HG03175 (cell line): ENCODE results near the gene ABCF1.

Experiments
- ATAC-seq: cut with Tn5 transposase; IDR thresholded peaks from one replicate; pipeline ENCODE4 v1.9.1; 2021; ENCODE audit warnings: mild to moderate bottlenecking, moderate library complexity; ENCODE audit not compliant: unreplicated experiment

The ABCF1 gene

DNA sequence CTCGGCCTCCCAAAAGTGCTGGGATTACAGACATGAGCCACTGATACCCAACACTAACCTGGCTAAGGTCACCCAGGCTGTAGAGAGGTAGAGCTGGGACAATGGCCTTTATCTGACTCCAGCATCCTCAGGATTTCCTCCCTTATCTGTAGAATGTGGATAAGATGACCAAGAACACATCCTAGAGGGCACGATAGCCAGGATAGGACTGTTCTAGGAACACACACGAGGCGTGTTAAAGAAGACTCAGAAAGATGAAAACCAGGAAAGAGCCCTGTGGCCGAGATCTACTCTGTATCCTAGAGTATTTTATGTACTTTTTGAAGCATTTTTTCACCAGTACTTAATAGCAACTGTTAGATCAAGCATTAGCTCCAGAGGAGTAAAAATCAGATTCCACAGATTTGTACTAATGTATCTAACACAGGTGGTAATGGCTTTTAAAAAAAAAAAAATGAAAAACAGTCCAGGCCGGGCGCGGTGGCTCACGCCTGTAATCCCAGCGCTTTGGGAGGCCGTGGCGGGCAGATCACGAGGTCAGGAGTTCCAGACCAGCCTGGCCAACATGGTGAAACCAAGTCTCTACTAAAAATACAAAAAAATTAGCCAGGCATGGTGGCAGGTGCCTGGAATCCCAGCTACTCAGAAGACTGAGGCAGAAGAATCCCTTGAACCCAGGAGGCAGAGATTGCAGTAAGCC, 28.5 kb downstream of the ABCF1 start:
- ATAC-seq, result no peak

GRCh38 chr6:30600451-30600961, 29.3 kb downstream of the ABCF1 start:
- no peak for ATAC-seq

DNA sequence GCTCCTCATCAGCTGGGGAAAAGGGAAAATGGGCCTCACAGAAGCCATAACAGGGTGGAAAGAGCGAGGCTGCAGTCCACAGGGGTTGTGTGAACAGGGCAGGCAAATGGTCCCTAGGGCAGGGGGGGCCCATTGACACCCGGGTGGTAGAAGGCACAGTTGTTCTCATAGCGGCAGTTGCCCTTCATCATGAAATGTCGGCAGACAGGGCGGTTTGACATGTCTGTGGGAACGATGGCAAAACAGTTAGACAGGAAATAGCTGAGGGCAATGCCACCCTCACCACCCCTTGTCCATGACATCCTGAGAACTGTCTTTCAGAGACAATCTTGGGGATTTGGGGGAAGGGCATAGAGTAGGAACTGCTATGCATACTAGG, 30.2 kb downstream of the ABCF1 start:
- ATAC-seq, result no peak

- no peak for ATAC-seq
These were observed 30.8 kb downstream of the ABCF1 start for GRCh38 chr6:30601815-30602641.

- no peak for ATAC-seq
These were observed 32.7 kb downstream of the ABCF1 start for GRCh38 chr6:30603961-30604360.

- no peak for ATAC-seq
These were observed 38.8 kb downstream of the ABCF1 start for GRCh38 chr6:30610065-30610464.

GRCh38 chr6:30611150-30611855, 40.1 kb downstream of the ABCF1 start:
- ATAC-seq, result no peak

DNA sequence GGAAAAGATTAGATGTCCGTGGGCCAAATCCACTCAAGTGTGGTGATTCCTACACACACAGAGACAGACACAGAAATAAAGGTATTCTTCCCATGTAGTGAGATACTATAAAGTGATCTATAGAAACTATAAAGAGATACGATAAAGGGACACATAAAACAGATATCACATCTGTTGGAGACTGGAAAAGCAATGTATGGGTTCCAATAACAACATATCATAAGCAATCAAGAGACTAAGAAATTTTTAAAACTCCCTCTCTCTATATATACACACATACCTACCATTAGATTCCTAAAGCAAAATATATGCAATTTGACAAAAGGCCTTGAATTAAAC, 40.6 kb downstream of the ABCF1 start:
- no peak for ATAC-seq

- no peak for ATAC-seq
These were observed 41.0 kb downstream of the ABCF1 start for GRCh38 chr6:30612213-30612612.

DNA sequence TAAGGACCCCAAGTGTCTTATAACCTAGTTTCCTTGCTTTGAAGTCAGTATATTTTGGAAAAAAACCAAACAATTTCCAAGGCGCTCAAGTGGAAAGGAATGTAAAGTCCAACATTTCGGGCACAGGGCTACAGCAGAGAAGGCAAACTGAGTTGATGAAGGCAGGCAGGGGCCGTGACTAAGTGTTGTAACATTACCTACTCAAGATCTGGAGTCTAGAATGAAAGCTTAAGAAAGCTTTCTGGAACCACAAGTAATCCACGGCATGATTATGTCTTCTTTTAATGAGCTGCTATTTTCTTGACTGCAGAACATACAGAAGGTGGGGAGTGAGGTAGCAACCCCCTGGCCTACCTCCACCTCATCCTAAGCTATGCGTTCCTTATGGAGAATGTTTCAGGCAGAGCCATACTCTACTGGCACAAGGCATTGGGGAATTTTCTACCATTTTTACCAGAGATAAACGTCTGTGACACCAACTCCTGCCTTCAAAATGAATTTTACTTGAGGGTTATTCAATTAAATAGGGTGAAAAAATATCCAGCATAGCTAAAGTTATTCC, 41.5 kb downstream of the ABCF1 start:
- no peak for ATAC-seq

DNA sequence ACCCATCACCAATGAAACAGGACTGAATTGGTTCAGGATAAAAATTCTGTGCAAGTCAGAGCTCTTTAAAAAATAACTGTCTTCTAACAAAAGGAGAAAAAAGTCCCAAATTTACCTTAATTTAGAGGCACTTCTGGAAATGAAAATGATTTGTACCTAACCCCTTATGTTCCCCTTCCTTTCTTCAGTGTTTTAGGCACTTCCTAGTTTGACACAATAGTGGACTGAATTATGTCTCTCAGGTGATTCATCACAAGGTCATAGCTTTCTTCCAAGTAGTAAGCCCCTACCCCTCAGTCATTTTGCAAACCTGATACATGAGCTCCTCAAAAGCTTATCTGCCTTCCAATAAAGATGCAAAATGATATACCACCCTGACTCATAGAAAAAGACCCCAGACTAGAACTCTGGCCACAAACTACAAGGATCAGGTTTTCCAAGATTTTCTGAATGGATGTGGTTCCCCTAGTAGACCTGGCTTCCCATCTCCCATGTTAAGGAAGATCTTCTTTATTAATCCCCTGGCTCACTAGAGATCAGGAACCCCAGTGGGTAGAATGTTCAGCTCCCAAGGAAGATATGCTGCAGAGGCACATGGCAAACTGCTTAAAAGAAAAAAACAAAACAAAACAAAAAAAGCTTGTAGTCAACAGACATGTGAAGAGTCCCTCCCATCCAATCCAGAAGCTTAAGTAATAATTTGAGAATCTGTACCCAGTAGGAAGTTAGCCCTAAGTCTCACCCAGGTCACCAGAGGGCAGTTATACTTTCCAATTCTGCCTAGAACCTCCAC, 42.2 kb downstream of the ABCF1 start:
- ATAC-seq, result no peak

DNA sequence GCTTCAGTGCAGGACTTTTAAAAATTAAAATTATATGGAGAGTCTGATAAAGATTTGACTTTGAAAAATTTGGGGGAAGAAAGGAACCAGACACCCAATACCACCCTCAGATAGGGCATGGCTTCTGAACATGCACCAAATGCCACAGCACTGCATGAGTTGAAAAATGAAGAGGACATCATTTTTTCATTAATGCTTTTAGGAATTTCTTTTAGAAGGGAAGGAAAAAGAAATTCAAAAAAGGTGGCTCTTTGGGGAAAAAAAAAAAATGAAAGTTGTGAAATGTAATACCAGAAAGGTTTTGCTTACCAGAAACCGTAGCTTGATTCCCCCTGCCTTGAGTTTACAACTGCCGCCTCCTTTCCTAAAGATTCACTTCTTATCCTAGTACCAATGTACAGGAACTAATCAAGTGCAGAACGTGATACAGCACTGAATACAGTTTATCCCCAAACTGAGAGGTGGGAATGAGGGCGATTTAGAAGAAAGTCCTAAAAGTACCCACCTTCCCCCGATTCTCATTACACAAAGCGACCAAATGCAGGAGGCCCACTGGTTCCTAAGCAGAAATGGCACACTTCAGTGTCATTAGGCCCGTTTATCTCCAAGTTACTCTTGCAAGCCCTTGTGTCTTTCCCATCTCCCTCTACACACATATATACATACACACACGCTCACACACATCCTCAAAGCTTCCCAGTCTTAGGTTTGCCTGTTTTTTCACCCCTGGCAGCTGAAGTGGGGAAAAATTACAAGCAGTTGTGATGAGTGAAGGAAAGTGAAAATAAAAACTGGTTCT, 43.0 kb downstream of the ABCF1 start:
- ATAC-seq, result no peak

DNA sequence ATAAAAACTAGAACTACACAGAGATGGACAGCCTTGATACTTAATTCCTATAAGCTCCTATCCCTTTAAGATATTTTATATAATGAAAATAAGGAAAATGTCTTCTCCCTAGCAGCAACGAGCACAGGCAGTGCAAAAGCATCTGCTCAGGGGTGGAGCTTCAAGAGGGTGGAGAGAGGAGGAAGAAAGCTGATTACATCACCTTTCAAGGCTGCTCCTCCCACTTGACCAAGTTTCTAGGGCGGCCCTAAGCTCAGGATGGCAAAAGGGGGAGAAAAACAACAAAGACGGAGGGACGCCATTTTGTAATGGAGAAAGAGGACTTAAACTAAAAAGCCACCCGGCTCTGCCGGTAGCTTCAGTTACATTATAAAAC, 43.6 kb downstream of the ABCF1 start:
- peak; percentile 46 for ATAC-seq

DNA sequence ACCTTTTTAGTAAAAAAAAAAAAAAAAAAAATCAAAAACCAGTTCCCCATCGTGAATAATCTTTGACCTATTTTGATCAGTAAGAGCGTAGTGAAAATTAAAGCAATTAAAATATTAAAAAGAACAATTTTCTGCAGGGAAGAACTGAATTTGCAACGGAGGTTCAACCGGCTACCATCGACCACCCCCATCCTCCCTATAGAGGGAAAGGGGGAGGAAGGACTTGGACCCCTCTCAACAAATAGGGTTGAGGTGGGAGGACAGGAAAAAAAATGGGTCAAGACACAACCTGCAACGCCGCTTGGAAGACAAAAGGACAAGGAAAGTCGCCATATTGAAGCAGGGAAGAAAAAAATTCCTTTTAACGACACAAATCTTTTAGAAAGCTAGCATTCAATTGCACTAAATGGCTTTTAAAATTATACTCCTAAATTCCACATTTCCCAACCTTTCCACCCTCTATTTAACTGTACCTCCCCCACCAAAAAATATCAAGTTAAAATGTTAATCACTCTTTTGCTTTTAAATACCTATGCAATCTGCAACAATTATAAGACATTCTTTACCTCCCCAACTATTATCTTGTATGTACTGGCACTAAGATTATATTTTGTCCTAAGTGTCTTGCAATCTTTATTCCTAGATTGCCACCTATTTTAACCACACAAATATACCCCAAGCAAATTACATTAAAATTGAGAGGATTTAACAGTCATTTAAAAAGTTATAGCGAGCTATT, 44.1 kb downstream of the ABCF1 start:
- ATAC-seq, result no peak

DNA sequence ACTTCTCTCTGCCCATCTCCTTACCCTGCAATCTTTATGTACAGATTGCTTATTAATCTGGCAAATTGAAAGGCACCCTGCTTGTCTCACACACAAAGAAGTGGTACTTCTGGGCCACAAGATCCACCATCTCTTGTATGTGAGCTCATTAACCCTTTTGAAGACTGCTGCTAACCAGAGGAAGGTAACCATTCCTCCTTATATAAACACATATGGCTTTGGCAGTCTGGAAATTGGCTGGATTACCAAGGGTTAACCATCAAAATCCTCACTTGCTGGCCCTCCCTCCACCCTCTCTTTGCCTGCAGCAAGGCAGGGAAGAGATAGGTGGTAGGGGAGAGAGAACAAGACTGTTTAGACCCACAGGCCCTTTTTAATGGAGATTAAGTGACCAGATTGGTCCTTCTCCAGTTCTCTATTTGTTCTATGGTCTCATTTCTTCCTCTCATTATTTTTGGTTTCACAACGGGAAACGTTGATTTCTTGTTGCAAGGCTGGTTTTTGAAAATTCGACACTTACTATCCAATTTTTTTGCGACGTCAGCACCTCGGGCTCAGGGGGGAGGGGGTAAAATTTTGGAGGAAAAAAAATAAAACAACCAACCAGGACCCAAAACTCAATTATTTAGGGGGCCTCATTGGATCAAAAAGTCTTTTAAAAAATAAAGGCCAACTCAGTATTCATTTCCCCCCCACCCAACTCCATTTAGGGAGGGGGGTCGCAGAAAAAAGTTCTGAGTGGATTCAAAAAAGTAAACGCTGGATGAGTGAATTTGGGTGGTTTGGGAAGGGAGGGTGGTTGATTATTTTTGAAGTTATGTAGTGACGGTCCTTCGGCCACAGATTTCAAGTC, 44.9 kb downstream of the ABCF1 start:
- no peak for ATAC-seq

DNA sequence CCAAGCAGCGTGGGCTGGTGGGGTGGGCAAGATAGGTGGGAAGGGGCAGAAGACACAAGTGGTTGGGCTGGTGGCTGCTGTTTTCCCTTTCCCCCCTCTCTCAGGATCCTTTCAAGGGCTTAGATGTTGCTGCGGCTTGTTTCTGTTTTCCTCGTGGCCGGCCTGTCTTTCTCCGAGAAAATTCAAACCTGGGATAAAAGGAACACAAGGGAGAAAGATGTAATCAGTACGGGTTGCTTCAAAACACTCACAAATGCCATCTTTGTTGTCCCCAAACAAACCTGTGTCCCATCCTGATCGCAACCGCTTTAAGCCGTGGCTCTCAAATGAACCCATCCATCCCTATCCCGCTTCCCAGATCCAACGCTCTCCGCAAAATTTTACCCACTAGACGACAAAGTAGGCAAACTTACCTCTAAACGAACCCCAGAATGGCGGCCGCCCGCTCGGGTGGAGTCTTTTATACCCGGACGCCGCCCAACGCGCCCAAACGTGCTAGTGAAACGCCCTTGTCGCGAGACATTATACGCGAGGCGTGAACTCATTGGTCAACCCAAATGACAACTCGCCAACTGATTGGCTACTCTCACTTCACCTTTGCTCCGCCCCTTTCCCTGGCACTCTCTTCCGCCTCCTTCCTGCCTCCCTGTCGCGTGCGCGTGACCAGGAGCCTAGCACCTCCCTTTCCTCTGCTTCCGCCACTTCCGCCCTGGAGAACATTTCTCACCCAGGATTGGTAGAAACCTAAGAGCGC, 45.7 kb downstream of the ABCF1 start, which contains the start of gene PPP1R10:
TSS of gene PPP1R10 (minus strand) at position 433 of the 754 bp plus-strand sequence. CDS start 7,299 bp downstream, outside the sequence.
- ATAC-seq, result peak; percentile 78

DNA sequence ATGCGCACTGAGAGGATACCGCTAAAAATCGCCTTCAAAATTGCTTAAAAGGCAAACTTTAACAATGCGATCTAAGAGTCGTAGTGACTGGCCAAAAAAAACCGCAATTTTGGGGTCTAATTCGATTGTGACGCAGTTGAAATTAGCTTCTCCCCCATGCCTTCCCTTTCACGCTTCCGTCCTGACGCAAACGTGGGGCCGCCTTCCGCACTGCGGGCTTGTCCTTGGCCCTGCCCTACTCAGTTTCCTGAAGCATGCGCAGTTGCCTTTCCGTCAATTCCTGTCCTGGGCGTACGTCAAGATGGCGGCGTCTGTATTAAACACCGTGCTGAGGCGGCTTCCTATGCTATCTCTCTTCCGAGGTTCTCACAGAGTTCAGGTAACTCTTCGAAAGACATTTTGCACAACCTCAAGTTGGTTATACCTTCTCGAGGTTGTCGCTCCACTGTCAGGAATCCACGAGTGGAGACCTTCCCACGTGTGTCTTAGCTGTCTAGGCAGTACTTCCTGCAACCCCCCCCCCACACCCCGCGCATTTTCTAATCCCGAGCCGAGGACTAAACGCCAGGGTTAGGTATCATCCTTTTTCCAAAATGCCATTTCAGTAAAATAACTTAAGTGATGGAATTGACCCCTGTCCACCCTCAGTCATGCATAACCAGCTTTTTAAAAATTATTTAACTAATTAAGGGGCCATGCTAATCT, 46.5 kb downstream of the ABCF1 start, which contains the start of gene MRPS18B:
TSS of gene MRPS18B (plus strand) at position 276 of the 705 bp plus-strand sequence. CDS start at position 302, 26 bp downstream.
- ATAC-seq, result peak; percentile 76
